Dendritic cell treated with granulocyte-macrophage colony-stimulating factor and Interleukin-4, amounts not matched to agents 40 ng/mL and 50 ng/mL, for 4 days (primary cell): Measurements from ENCODE around the gene POU5F2.

Source experiments
- H3K27ac Mint-ChIP-seq: one replicate; pipeline ENCODE4 v1.8.0; 2022; ENCODE audit warnings: mild to moderate bottlenecking, mixed read lengths
- H3K27me3 Mint-ChIP-seq: one replicate; pipeline ENCODE4 v1.8.0; 2022; ENCODE audit warnings: mild to moderate bottlenecking, mixed read lengths
- H3K36me3 Mint-ChIP-seq: one replicate; pipeline ENCODE4 v1.8.0; 2022; ENCODE audit warnings: low read depth, mixed read lengths
- H3K4me1 Mint-ChIP-seq: one replicate; pipeline ENCODE4 v1.8.0; 2022; ENCODE audit warnings: low read depth, mixed read lengths
- H3K4me3 Mint-ChIP-seq: one replicate; pipeline ENCODE4 v1.8.0; 2022; ENCODE audit warnings: mild to moderate bottlenecking, moderate library complexity, mixed read lengths
- H3K9me3 Mint-ChIP-seq: one replicate; pipeline ENCODE4 v1.8.0; 2022; ENCODE audit warnings: mixed read lengths
- intact Hi-C: fragments of 100-400 bp; cut with micrococcal nuclease; formaldehyde crosslinking; loops from one replicate; pipeline ENCODE4 v1.15.0; 2022

POU5F2 gene, protein sequence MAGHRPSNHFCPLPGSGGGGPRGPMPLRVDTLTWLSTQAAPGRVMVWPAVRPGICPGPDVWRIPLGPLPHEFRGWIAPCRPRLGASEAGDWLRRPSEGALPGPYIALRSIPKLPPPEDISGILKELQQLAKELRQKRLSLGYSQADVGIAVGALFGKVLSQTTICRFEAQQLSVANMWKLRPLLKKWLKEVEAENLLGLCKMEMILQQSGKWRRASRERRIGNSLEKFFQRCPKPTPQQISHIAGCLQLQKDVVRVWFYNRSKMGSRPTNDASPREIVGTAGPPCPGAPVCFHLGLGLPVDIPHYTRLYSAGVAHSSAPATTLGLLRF

DNA sequence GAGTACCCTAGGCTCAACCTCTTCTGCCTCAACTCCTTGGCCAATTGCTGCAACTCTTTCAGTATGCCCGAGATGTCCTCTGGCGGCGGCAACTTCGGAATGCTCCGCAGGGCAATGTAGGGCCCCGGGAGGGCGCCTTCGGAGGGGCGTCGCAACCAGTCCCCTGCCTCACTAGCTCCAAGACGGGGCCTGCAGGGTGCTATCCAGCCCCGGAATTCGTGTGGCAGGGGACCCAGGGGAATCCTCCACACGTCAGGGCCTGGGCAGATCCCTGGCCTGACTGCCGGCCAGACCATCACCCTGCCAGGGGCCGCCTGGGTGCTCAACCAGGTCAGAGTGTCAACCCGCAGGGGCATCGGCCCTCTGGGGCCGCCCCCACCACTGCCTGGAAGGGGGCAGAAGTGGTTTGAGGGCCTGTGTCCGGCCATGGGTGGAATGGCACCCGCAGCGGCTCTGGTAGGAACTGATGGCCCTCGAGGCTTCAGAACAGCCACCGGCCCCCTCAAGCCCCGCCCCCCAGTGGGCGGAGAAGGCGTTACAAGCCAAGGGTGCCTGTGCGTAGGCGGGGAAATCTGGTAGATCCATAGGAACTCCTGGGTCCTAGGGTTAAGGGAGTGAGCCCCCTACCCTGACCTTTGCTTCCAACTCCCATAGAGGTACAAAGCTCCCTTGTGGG is at the start of gene POU5F2:
TSS of gene POU5F2 (minus strand) at position 465 of the 676 bp plus-strand sequence. CDS start at position 428, 37 bp downstream.
- Mint-ChIP-seq H3K4me3 (no peak within 1 kb of the TSS), H3K9me3 (peaks cover 31% of the 10 kb centered on the region), H3K27me3 (no peaks in the 10 kb centered on the region), H3K4me1 (no peaks in the 10 kb centered on the region), H3K36me3 (peaks cover 33% of the 10 kb centered on the region), H3K27ac (no peak within 1 kb of the TSS)
- intact Hi-C loops = no loop called here

DNA sequence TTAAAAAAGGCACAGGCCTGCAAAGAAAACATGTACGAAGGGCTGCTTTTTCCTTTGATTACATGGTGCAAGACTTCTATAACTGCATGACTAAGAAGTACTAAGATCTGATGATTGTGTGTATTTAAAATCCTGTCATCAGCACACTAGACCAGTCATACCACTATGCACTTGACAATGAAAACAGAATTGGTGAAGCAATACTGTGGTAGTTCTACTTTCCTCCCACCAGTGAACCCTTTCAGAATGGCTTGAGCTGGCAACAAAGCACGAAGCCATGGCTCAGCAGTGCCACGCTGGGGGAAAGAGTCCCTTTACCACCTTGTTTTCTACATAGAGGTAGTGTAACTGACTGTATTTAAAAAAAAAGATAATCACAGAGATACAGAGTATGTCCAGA is 49.0 kb upstream of the POU5F2 start:
- intact Hi-C loops = no loop called here

DNA sequence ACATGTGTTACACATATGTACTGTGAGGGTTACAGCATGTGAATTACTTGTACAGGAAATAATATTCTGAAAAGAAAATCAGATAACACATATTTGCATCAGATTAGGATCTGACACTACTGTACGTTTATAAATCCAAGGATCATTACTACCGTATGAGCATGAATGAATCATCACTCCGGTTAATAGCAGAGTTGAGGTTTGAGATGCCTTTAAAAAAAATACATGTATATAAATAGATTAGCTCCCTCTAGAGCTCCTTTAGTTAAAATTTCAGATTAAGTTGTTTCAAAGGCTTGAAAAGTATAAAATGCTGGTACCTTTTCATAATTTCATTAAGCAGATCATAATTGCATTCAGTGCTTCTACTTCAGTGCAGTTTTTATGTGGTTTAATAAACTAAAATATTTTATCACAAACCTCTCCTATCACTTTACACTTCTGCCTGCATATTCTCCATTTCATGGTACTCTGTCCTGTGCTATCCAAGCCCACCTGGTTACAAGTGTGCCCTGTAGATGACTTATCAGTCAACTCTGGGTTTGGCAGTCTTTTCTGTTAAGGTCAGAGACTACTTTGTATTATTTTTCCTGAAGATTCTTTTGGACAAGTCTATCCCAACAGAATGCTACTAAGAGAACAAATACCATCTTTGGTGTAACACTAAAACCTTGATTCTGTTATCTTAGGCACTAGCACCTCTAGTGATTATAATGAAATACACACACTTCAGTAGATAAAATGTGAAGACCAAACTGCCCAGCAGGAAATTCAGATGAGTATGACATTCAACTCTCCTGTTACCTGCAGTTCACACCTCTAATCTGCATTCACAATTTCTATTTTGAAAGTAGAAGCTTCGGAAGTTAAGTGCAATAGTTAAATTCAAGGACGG is 48.0 kb upstream of the POU5F2 start:
- H3K27me3 Mint-ChIP-seq = no peaks in the 10 kb centered on the region
- H3K27ac Mint-ChIP-seq = no peak overlapping the region
- intact Hi-C loops = no loop called here

More for the DNA sequence above, 49.0 kb upstream of the POU5F2 start:
- peaks cover 13% of the 10 kb centered on the region for H3K36me3 Mint-ChIP-seq
- H3K27ac Mint-ChIP-seq = no peak overlapping the region
- no peaks in the 10 kb centered on the region for H3K27me3 Mint-ChIP-seq
- peaks cover 7% of the 10 kb centered on the region for H3K4me1 Mint-ChIP-seq
- H3K4me3 Mint-ChIP-seq = no peak overlapping the region
- no peaks in the 10 kb centered on the region for H3K9me3 Mint-ChIP-seq

DNA sequence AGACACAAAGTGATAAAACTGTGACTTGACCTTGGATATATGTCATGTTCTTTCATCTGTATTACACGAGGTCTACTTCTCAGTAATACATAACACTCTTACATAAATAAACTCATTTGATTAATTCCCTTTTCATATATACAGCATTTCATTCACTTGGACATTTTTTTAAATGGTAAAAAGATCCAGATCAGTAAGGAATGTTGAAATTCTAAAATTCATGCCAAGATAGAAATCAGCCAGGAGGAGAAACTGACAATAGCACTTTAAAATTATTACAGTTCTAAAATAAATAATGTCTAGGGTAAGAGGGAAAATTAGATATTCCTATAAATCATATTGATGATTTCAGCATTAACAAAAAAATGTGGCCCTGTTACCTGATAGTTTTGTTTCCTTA is 46.2 kb upstream of the POU5F2 start:
- Mint-ChIP-seq H3K27ac (no peak overlapping the region), H3K36me3 (no peaks in the 10 kb centered on the region), H3K4me3 (no peak overlapping the region), H3K9me3 (no peaks in the 10 kb centered on the region), H3K27me3 (no peaks in the 10 kb centered on the region), H3K4me1 (peaks cover 7% of the 10 kb centered on the region)
- intact Hi-C loops = no loop called here

More for the DNA sequence above, 48.0 kb upstream of the POU5F2 start:
- Mint-ChIP-seq H3K4me1 (peaks cover 7% of the 10 kb centered on the region), H3K4me3 (no peak overlapping the region), H3K9me3 (no peaks in the 10 kb centered on the region), H3K36me3 (peaks cover 3% of the 10 kb centered on the region)

DNA sequence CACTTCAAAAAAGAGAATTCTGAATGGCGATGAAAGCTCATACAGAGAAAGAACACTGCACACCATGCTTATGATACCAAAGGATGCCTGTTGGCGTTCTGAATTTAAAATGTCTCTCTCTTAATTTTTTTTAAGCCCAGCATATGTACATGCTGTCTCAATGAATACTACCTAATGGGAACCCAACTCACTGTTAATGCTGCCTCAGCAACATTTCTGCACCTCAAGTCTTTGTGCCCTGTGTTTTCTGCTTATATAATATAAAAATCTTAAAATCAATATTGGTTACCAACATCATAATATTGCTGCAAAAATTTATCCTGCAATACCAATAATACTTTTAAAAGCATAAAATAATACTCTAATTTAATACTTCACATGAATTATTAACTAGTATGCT is 44.1 kb upstream of the POU5F2 start:
- Mint-ChIP-seq H3K27ac (no peak overlapping the region), H3K27me3 (no peaks in the 10 kb centered on the region), H3K36me3 (peaks cover 13% of the 10 kb centered on the region), H3K9me3 (no peaks in the 10 kb centered on the region), H3K4me3 (no peak overlapping the region), H3K4me1 (no peaks in the 10 kb centered on the region)
- intact Hi-C loops = no loop called here

DNA sequence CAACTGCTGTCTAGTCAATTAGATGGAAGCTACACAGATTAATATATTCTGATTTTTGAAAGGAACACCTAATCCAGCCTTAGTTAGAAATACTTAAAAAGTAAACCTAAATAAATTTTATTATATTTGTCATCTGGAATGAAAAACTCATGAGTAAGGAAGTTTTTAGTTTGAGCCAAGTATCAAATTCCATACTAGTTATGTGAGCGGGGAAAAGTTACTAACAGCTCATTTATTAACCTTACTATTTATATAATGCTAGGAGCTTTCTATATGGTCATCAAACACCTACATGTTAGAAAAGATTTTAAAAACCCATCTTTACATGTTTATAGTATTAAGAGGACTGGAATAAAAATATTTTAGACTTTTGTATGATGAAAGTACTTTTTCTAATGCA is 41.6 kb upstream of the POU5F2 start:
- Mint-ChIP-seq H3K4me1 (no peaks in the 10 kb centered on the region), H3K4me3 (no peak overlapping the region)

DNA sequence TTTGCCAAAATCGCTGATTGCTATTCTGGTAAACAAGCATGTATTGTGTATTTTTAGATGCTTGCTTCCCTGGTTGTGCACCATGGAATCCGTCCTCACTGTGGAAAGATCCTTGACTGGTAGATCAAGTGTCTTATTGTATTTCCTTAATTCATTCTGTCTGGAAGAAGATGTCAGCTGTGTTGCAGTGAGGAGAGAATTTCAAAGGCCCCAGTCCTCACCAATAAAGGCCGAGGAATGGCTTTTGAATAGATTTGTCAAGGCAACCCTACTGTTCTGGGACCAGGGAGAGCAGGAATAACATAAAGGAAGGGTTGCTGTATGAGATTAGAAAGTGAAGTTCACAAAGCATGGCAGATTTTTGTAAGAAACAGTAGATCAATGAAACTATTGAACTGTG is 36.2 kb upstream of the POU5F2 start:
- no peaks in the 10 kb centered on the region for H3K27me3 Mint-ChIP-seq
- H3K27ac Mint-ChIP-seq = no peak overlapping the region
- H3K36me3 Mint-ChIP-seq = peaks cover 48% of the 10 kb centered on the region
- H3K4me1 Mint-ChIP-seq = no peaks in the 10 kb centered on the region
- no peaks in the 10 kb centered on the region for H3K9me3 Mint-ChIP-seq
- no peak overlapping the region for H3K4me3 Mint-ChIP-seq
- intact Hi-C loops = no loop called here

More for the DNA sequence above, 41.6 kb upstream of the POU5F2 start:
- H3K9me3 Mint-ChIP-seq = no peaks in the 10 kb centered on the region
- H3K27ac Mint-ChIP-seq = no peak overlapping the region
- intact Hi-C loops = no loop called here
- no peaks in the 10 kb centered on the region for H3K27me3 Mint-ChIP-seq
- peaks cover 19% of the 10 kb centered on the region for H3K36me3 Mint-ChIP-seq

DNA sequence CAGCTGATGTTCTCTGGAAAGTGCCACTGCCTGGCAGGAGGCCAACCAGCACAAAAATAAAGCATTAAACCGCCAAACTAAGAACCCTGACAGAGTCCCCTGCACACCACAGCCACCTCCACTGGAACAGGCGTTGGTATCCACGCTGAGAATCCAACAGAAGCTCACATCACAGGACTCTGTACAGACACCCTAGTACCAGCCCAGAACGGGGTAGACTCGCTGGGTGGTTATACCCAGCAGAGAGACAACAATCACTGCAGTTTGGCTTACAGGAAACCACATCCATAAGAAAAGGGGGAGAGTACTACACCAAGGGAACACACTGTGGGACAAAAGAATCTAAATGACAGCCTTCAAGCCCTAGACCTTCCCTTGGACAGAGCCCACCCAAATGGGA is 15.0 kb upstream of the POU5F2 start:
- Mint-ChIP-seq H3K27me3 (no peaks in the 10 kb centered on the region), H3K27ac (no peak overlapping the region), H3K4me3 (no peak overlapping the region), H3K36me3 (peaks cover 21% of the 10 kb centered on the region), H3K9me3 (peaks cover 32% of the 10 kb centered on the region), H3K4me1 (no peaks in the 10 kb centered on the region)
- intact Hi-C loops = no loop called here

DNA sequence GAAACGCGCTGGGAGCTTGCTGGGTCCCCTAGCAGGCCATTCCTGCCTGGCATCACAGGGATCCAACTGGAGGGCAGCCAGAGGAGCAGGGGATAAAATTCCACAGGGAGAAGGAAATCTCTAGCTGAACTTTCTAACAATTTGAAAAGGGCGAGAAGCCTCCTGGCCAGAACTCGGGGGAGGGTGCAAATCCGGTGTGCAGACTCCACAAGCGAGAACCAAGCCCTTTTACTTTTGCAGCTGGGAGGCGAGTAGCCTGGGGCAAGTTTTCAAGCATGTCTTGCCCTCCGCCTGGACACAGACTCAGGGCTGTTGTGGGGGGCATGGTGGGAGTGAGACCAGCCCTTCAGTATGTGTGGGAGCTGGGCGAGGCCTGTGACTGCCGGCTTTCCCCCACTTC is 14.3 kb upstream of the POU5F2 start:
- H3K36me3 Mint-ChIP-seq = peaks cover 16% of the 10 kb centered on the region
- intact Hi-C loops = no loop called here
- H3K27me3 Mint-ChIP-seq = no peaks in the 10 kb centered on the region

DNA sequence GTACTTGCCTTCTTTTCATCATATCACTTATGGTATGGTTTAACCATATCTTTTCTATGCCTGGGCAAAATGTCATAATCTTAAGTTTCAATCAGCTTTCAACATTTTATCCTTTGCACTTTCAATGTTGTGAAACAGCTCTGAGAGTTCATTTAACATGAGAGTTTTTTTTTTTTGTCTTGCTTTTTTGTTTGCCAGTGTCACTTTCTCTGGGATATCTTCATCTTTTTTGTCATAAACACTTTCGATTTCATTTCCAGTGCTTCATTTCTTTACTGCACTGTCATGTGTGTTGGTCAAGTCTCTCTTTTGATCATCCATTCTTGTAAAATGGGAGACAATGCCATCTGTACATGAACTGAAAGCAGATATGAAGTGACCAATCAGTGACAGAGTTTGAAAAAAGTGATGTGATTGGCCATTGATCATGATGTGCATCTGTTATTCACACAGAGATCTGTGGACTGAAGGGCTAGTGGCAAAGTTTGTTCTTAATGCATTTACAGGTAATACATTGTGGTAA is 7.5 kb upstream of the POU5F2 start:
- Mint-ChIP-seq H3K27ac (no peak overlapping the region), H3K4me3 (no peak overlapping the region), H3K27me3 (no peaks in the 10 kb centered on the region), H3K36me3 (no peaks in the 10 kb centered on the region), H3K4me1 (no peaks in the 10 kb centered on the region), H3K9me3 (no peaks in the 10 kb centered on the region)
- intact Hi-C loops = no loop called here

More for the DNA sequence above, 14.3 kb upstream of the POU5F2 start:
- peaks cover 25% of the 10 kb centered on the region for H3K9me3 Mint-ChIP-seq
- no peaks in the 10 kb centered on the region for H3K4me1 Mint-ChIP-seq
- no peak overlapping the region for H3K27ac Mint-ChIP-seq
- no peak overlapping the region for H3K4me3 Mint-ChIP-seq

DNA sequence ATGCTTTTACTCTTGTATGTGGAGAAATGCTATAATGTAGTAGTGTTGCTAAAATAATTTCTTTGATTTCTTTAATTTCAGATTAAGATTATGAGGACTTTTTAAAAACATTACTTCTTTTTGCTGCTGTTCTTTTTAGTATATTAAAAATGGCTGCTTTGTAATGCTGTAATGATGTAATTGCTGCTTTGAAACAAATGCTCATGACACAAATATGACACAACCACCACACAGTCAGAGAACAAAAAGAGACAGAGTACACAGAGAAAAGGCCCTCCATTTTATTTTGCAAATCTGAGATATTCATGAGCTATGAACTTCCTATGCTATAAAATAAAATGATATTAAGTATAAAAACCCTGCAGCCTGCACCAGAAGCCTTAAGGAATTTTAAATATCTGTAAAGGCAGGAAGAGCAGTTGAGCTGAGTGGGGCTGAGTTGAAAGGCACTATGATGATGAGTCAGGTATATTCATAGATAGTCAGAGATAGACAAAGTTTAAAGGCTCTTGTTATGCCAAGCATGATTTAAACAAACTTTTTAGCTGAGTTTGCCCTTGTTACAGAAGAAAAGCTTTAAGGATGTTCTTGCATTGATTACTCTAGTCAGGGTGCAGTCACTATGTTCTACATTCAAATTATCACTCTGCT is 5.1 kb upstream of the POU5F2 start:
- Mint-ChIP-seq H3K36me3 (peaks cover 12% of the 10 kb centered on the region), H3K27me3 (no peaks in the 10 kb centered on the region), H3K9me3 (peaks cover 16% of the 10 kb centered on the region), H3K4me1 (no peaks in the 10 kb centered on the region), H3K27ac (no peak overlapping the region), H3K4me3 (no peak overlapping the region)
- intact Hi-C loops = no loop called here

DNA sequence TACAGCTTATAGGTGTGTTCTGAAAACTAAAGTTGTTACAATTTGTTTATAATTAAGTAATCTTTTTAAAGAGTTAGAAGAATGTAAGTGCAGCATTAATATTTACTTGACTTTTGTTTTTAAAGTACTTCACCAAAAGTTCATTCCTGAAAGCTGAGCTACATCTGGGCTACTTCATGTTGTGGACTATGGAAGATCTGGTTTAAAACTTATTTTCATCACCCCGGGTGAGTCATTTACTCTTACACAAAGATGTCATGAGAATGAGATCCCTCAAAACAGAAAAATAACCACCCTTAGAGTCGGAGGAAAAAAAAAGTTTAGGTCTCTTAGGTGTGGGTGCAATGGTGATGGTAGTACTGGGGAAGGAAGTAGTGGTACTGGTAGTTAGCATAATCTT is 5.1 kb downstream of the POU5F2 start:
- H3K27ac Mint-ChIP-seq = no peak overlapping the region
- no peak overlapping the region for H3K4me3 Mint-ChIP-seq
- no peaks in the 10 kb centered on the region for H3K4me1 Mint-ChIP-seq
- peaks cover 26% of the 10 kb centered on the region for H3K36me3 Mint-ChIP-seq
- H3K27me3 Mint-ChIP-seq = no peaks in the 10 kb centered on the region
- intact Hi-C loops = no loop called here
- H3K9me3 Mint-ChIP-seq = peaks cover 12% of the 10 kb centered on the region

DNA sequence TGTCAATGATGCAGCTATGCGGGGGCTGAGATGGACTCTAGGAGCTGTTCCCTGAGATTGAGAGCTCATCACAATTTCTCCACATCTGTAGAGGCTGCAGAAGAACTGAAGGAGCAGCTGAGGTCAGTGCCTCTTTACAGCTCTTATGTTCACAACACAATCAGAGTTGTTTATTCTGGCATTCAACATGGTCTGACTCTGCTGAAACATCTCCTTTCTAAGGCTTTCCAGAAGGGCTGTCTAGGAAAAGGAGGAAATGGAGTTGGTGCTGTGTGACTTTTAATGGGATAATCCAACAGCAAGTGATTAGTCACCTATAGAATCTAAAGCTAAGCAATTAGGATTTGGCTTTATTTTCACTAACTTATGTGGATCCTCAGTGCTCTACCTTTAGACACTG is 6.0 kb downstream of the POU5F2 start:
- intact Hi-C loops = no loop called here
- H3K27ac Mint-ChIP-seq = no peak overlapping the region

More for the DNA sequence above, 6.0 kb downstream of the POU5F2 start:
- Mint-ChIP-seq H3K4me3 (no peak overlapping the region), H3K36me3 (peaks cover 17% of the 10 kb centered on the region), H3K27me3 (no peaks in the 10 kb centered on the region), H3K9me3 (peaks cover 9% of the 10 kb centered on the region), H3K4me1 (no peaks in the 10 kb centered on the region)
